Nephron (organoid): ENCODE measurements around the gene FAM180A.
"Not testable (repeated sequence)": the region's sequence is repeated elsewhere in the genome, so short reads cannot be mapped to it uniquely, and the experiment has no call there.

Source experiments
- H3K27ac Mint-ChIP-seq, 3 experiments: 2 replicates each; pipeline ENCODE4 v1.8.0; 2020; ENCODE audit warnings: mixed read lengths in 3 of 3, mild to moderate bottlenecking in 2 of 3, moderate library complexity in 1 of 3
- H3K27me3 Mint-ChIP-seq: 2 replicates; pipeline ENCODE4 v1.8.0; 2021; ENCODE audit warnings: low read depth, mild to moderate bottlenecking, moderate library complexity, mixed read lengths
- H3K36me3 Mint-ChIP-seq: 2 replicates; pipeline ENCODE4 v1.8.0; 2020; ENCODE audit warnings: low read depth, mixed read lengths
- H3K4me1 Mint-ChIP-seq: 2 replicates; pipeline ENCODE4 v1.8.0; 2020; ENCODE audit warnings: mixed read lengths
- H3K4me3 Mint-ChIP-seq, 3 experiments: 2 replicates each; pipeline ENCODE4 v1.8.0; 2020; ENCODE audit warnings: mild to moderate bottlenecking in 3 of 3, mixed read lengths in 3 of 3, moderate library complexity in 2 of 3
- H3K9me3 Mint-ChIP-seq: 2 replicates; pipeline ENCODE4 v1.8.0; 2020; ENCODE audit warnings: mixed read lengths
- CTCF ChIP-seq, 3 experiments: fragments of 200-600 bp; sonication (generic); IDR thresholded peaks; one replicate each; pipeline ENCODE4 v1.5.0; 2021; ENCODE audit warnings: antibody characterized with exemption in 3 of 3; ENCODE audit not compliant: unreplicated experiment in 3 of 3

The FAM180A gene

GRCh38 chr7:135743907-135744731 is 4.5 kb downstream of the FAM180A start:
- no peaks in the 10 kb centered on the region for H3K9me3 Mint-ChIP-seq
- H3K27ac Mint-ChIP-seq, result peak overlapping the region in 1 of 3 experiments; percentile 4
- peaks cover 5% of the 10 kb centered on the region for H3K27me3 Mint-ChIP-seq
- peaks cover 11% of the 10 kb centered on the region for H3K4me1 Mint-ChIP-seq
- H3K36me3 Mint-ChIP-seq, result no peaks in the 10 kb centered on the region
- no peak for TF ChIP-seq CTCF (IDR thresholded peaks at IDR 0.05; ENCODE audit: unreplicated experiment in 3 of 3)
- no peak overlapping the region for H3K4me3 Mint-ChIP-seq

GRCh38 chr7:135742371-135742770 is 6.2 kb downstream of the FAM180A start:
- peaks cover 8% of the 10 kb centered on the region for H3K27me3 Mint-ChIP-seq
- peaks cover 7% of the 10 kb centered on the region for H3K4me1 Mint-ChIP-seq
- H3K36me3 Mint-ChIP-seq, result no peaks in the 10 kb centered on the region
- no peak overlapping the region for H3K4me3 Mint-ChIP-seq
- no peaks in the 10 kb centered on the region for H3K9me3 Mint-ChIP-seq
- H3K27ac Mint-ChIP-seq, result no peak overlapping the region
- TF ChIP-seq CTCF (IDR thresholded peaks at IDR 0.05; ENCODE audit: unreplicated experiment in 3 of 3), result no peak

GRCh38 chr7:135741905-135742304 is 6.7 kb downstream of the FAM180A start:
- no peaks in the 10 kb centered on the region for H3K9me3 Mint-ChIP-seq
- no peaks in the 10 kb centered on the region for H3K36me3 Mint-ChIP-seq
- no peak for TF ChIP-seq CTCF (IDR thresholded peaks at IDR 0.05; ENCODE audit: unreplicated experiment in 3 of 3)
- H3K4me3 Mint-ChIP-seq, result no peak overlapping the region
- peaks cover 8% of the 10 kb centered on the region for H3K27me3 Mint-ChIP-seq
- H3K4me1 Mint-ChIP-seq, result peaks cover 7% of the 10 kb centered on the region
- no peak overlapping the region for H3K27ac Mint-ChIP-seq

GRCh38 chr7:135740889-135741288 is 7.7 kb downstream of the FAM180A start:
- no peaks in the 10 kb centered on the region for H3K9me3 Mint-ChIP-seq
- peaks cover 7% of the 10 kb centered on the region for H3K4me1 Mint-ChIP-seq
- H3K36me3 Mint-ChIP-seq, result no peaks in the 10 kb centered on the region
- H3K4me3 Mint-ChIP-seq, result no peak overlapping the region
- H3K27ac Mint-ChIP-seq, result no peak overlapping the region
- H3K27me3 Mint-ChIP-seq, result peaks cover 8% of the 10 kb centered on the region
- no peak for TF ChIP-seq CTCF (IDR thresholded peaks at IDR 0.05; ENCODE audit: unreplicated experiment in 3 of 3)

GRCh38 chr7:135737306-135737647 is 11.3 kb downstream of the FAM180A start:
- H3K9me3 Mint-ChIP-seq, H3K27ac Mint-ChIP-seq, H3K27me3 Mint-ChIP-seq, H3K4me3 Mint-ChIP-seq, H3K36me3 Mint-ChIP-seq, H3K4me1 Mint-ChIP-seq: not testable (repeated sequence)

GRCh38 chr7:135736586-135737305 is 11.9 kb downstream of the FAM180A start:
- Mint-ChIP-seq H3K36me3 (no peaks in the 10 kb centered on the region), H3K27me3 (peaks cover 8% of the 10 kb centered on the region), H3K4me3 (no peak overlapping the region), H3K4me1 (no peaks in the 10 kb centered on the region), H3K9me3 (no peaks in the 10 kb centered on the region), H3K27ac (no peak overlapping the region)
- no peak for TF ChIP-seq CTCF (IDR thresholded peaks at IDR 0.05; ENCODE audit: unreplicated experiment in 3 of 3)
